Activated T-cell treated with anti-CD3 and anti-CD28 coated beads, Interleukin-2, amount 50 U/mL, for 1 hour (primary cell): ENCODE results near the gene CAMK2A.

Experiments
- DNase-seq: peaks from one replicate; pipeline ENCODE4 v3.0.0-alpha.2; 2020

Gene CAMK2A

GRCh38 chr5:150204590-150204960, 85.0 kb downstream of the CAMK2A start:
- no peak for DNase-seq

GRCh38 chr5:150203832-150204589, 85.6 kb downstream of the CAMK2A start:
- DNase-seq = no peak

GRCh38 chr5:150202501-150202900, 87.1 kb downstream of the CAMK2A start:
- no peak for DNase-seq

- DNase-seq = no peak
These were observed 92.1 kb downstream of the CAMK2A start for GRCh38 chr5:150197476-150197875.

- no peak for DNase-seq
These were observed 92.6 kb downstream of the CAMK2A start for GRCh38 chr5:150196986-150197385.

- DNase-seq = no peak
These were observed 93.1 kb downstream of the CAMK2A start for GRCh38 chr5:150196514-150196913.

GRCh38 chr5:150195736-150196485, 93.7 kb downstream of the CAMK2A start:
- no peak for DNase-seq

GRCh38 chr5:150192462-150192861, 97.1 kb downstream of the CAMK2A start:
- DNase-seq = no peak

GRCh38 chr5:150190987-150191386, 98.6 kb downstream of the CAMK2A start:
- no peak for DNase-seq

- no peak for DNase-seq
These were observed 99.0 kb downstream of the CAMK2A start for GRCh38 chr5:150190503-150190979.

- DNase-seq = no peak
These were observed 99.7 kb downstream of the CAMK2A start, which contains the start of gene SLC6A7 for GRCh38 chr5:150189728-150190502. Gene SLC6A7 (plus strand): TSS chr5:150190062. CDS start chr5:150190328, 266 bp downstream.

GRCh38 chr5:150189326-150189725, 100.2 kb downstream of the CAMK2A start:
- no peak for DNase-seq

- DNase-seq = no peak
These were observed 101.3 kb downstream of the CAMK2A start for GRCh38 chr5:150188146-150188842.

- no peak for DNase-seq
These were observed 102.7 kb downstream of the CAMK2A start for GRCh38 chr5:150186897-150187296.

- no peak for DNase-seq
These were observed 103.4 kb downstream of the CAMK2A start for GRCh38 chr5:150186137-150186536.

GRCh38 chr5:150184990-150185912, 104.3 kb downstream of the CAMK2A start:
- no peak for DNase-seq

GRCh38 chr5:150184006-150184405, 105.6 kb downstream of the CAMK2A start:
- DNase-seq = no peak

- DNase-seq = no peak
These were observed 106.1 kb downstream of the CAMK2A start for GRCh38 chr5:150183436-150183835.

GRCh38 chr5:150182774-150183173, 106.8 kb downstream of the CAMK2A start:
- DNase-seq = no peak

GRCh38 chr5:150181766-150182545, 107.6 kb downstream of the CAMK2A start:
- DNase-seq = no peak

- DNase-seq = no peak
These were observed 108.5 kb downstream of the CAMK2A start for GRCh38 chr5:150181027-150181426.
